ENCODE measurements around the gene IMMP2L. TPM values are rescaled to one million over a fixed set of nuclear protein-coding genes. Genes with fewer than 3 reads are reported as not detected.

Gene IMMP2L
- total RNA-seq, 1 experiment from 2014 or later = 8.8 TPM

GRCh38 chr7:110762546-110763225 is 799.6 kb downstream of the IMMP2L start:
- H3K4me1 ChIP-seq (ENCODE audit: control insufficient read depth, insufficient read depth, low read length) = no peaks in the 10 kb centered on the region
- no peak for DNase-seq (ENCODE audit: low read depth, low spot score)
- CTCF ChIA-PET = no interaction called here
- no peak for TF ChIP-seq CTCF (IDR thresholded peaks at IDR 0.05)
- no peak for TF ChIP-seq REST (IDR thresholded peaks at IDR 0.05; ENCODE audit: insufficient read depth in 1 of 2, low read depth in 2 of 2, low read length in 1 of 2)
- no peak for TF ChIP-seq SIN3A (IDR thresholded peaks at IDR 0.05; ENCODE audit: borderline replicate concordance, insufficient read depth, low read depth, low read length)
- no peak for TF ChIP-seq TCF7L2 (IDR thresholded peaks at IDR 0.05; ENCODE audit: low read depth, low read length)
- TF ChIP-seq POLR2AphosphoS5 (IDR thresholded peaks at IDR 0.05; ENCODE audit: low read depth, low read length) = no peak
- BruUV-seq (replicated peaks) = no TSS peak
- POLR2A ChIA-PET = no interaction called here
- intact Hi-C loops (cut with micrococcal nuclease; ENCODE audit: unreplicated experiment) = no loop called here
- H3K9me3 ChIP-seq (ENCODE audit: control insufficient read depth, insufficient read depth, low read depth, low read length) = no peaks in the 10 kb centered on the region
- in situ Hi-C loops (cut with HindIII; ENCODE audit: low pct_unique_long_range_greater_than_20kb, low sequenced_read_pairs) = no loop called here
- no peaks in the 10 kb centered on the region for H3K36me3 ChIP-seq (ENCODE audit: control insufficient read depth, insufficient read depth, low read length)
- no peak for ATAC-seq
- no peak overlapping the region for H3K27ac ChIP-seq (ENCODE audit: low read length)
- no peaks in the 10 kb centered on the region for H3K27me3 ChIP-seq (ENCODE audit: control insufficient read depth, insufficient read depth, low read length)
- no peak overlapping the region for H3K4me3 ChIP-seq (ENCODE audit: low read depth in 2 of 2, low read length in 2 of 2)

- in situ Hi-C loops (cut with HindIII; ENCODE audit: low pct_unique_long_range_greater_than_20kb, low sequenced_read_pairs) (no loop called here), intact Hi-C loops (cut with micrococcal nuclease; ENCODE audit: unreplicated experiment) (no loop called here)
- Histone ChIP-seq H3K4me1 (ENCODE audit: control insufficient read depth, insufficient read depth, low read length) (no peaks in the 10 kb centered on the region), H3K9me3 (ENCODE audit: control insufficient read depth, insufficient read depth, low read depth, low read length) (no peaks in the 10 kb centered on the region), H3K27me3 (ENCODE audit: control insufficient read depth, insufficient read depth, low read length) (no peaks in the 10 kb centered on the region), H3K36me3 (ENCODE audit: control insufficient read depth, insufficient read depth, low read length) (no peaks in the 10 kb centered on the region), H3K27ac (ENCODE audit: low read length) (no peak overlapping the region), H3K4me3 (ENCODE audit: low read depth in 2 of 2, low read length in 2 of 2) (no peak overlapping the region)
- DNase-seq (ENCODE audit: low read depth, low spot score) (no peak), ATAC-seq (no peak)
- POLR2A ChIA-PET = no interaction called here
- no peak for TF ChIP-seq CTCF (IDR thresholded peaks at IDR 0.05)
- no peak for TF ChIP-seq TCF7L2 (IDR thresholded peaks at IDR 0.05; ENCODE audit: low read depth, low read length)
- TF ChIP-seq REST (IDR thresholded peaks at IDR 0.05; ENCODE audit: insufficient read depth in 1 of 2, low read depth in 2 of 2, low read length in 1 of 2) = no peak
- no peak for TF ChIP-seq SIN3A (IDR thresholded peaks at IDR 0.05; ENCODE audit: borderline replicate concordance, insufficient read depth, low read depth, low read length)
- no peak for TF ChIP-seq POLR2AphosphoS5 (IDR thresholded peaks at IDR 0.05; ENCODE audit: low read depth, low read length)
- BruUV-seq (replicated peaks) = no TSS peak
- CTCF ChIA-PET = no interaction called here
Observed at GRCh38 chr7:110760341-110760740, 802.0 kb downstream of the IMMP2L start.
